MCF 10A (cell line): Measurements from ENCODE around the gene NAA35. TPM values are rescaled to one million over a fixed set of nuclear protein-coding genes. Genes with fewer than 3 reads are reported as not detected.

ENCODE experiments used
- BruUV-seq: library from RNA; stranded (reverse); fragments of 400-500 nt; replicated peaks from 2 replicates; lab custom pipeline; 2021; lab: Mats Ljungman, UMichigan
- CTCF ChIA-PET: fragments of 300-600 bp; sonication (Branson Sonifier 250); formaldehyde crosslinking; extraction: SDS; loops from one replicate; lab custom pipeline; 2021; ENCODE audit warnings: antibody characterized with exemption, inconsistent platforms; lab: Yijun Ruan, JAX
- POLR2A ChIA-PET: fragments of 300-600, 350-650 bp; sonication (Branson Sonifier 250); formaldehyde crosslinking; extraction: SDS; loops from one replicate; lab custom pipeline; 2020; ENCODE audit warnings: antibody characterized with exemption, inconsistent platforms; lab: Yijun Ruan, JAX
- DNase-seq: peaks from one replicate; pipeline ENCODE4 v3.0.0-alpha.2; 2018; ENCODE audit not compliant: unreplicated experiment
- H3K27ac Mint-ChIP-seq: one replicate; pipeline ENCODE4 v1.8.0; 2022; ENCODE audit warnings: mild to moderate bottlenecking, low read depth, mixed read lengths; ENCODE audit not compliant: unreplicated experiment
- H3K27me3 Mint-ChIP-seq: one replicate; pipeline ENCODE4 v1.8.0; 2022; ENCODE audit warnings: mixed read lengths; ENCODE audit not compliant: insufficient read depth, unreplicated experiment
- H3K36me3 Mint-ChIP-seq: one replicate; pipeline ENCODE4 v1.8.0; 2022; ENCODE audit warnings: mild to moderate bottlenecking, moderate library complexity, mixed read lengths; ENCODE audit not compliant: insufficient read depth, unreplicated experiment
- H3K4me1 Mint-ChIP-seq: one replicate; pipeline ENCODE4 v1.8.0; 2022; ENCODE audit warnings: mixed read lengths; ENCODE audit not compliant: insufficient read depth, unreplicated experiment
- H3K4me3 Mint-ChIP-seq: one replicate; pipeline ENCODE4 v1.8.0; 2022; ENCODE audit warnings: mild to moderate bottlenecking, moderate library complexity, mixed read lengths; ENCODE audit not compliant: unreplicated experiment
- H3K9me3 Mint-ChIP-seq: one replicate; pipeline ENCODE4 v1.8.0; 2022; ENCODE audit warnings: mixed read lengths; ENCODE audit not compliant: unreplicated experiment
- intact Hi-C: fragments of 100-400 bp; cut with micrococcal nuclease; formaldehyde crosslinking; loops from 2 replicates; pipeline ENCODE4 v1.14.1; 2022
- total RNA-seq: library from RNA; stranded (reverse); gene quantifications from 2 replicates; pipeline ENCODE4 v1.2.3, GENCODE V29; 2022
- TF ChIP-seq, protein P1 (sequence below): fragments of 200-600 bp; IDR thresholded peaks from one replicate; pipeline ENCODE4 v1.8.0; 2022; ENCODE audit warnings: antibody characterized with exemption, mild to moderate bottlenecking; ENCODE audit not compliant: unreplicated experiment

NAA35 gene
- total RNA-seq, 1 experiment from 2014 or later, result 36.2 TPM

DNA sequence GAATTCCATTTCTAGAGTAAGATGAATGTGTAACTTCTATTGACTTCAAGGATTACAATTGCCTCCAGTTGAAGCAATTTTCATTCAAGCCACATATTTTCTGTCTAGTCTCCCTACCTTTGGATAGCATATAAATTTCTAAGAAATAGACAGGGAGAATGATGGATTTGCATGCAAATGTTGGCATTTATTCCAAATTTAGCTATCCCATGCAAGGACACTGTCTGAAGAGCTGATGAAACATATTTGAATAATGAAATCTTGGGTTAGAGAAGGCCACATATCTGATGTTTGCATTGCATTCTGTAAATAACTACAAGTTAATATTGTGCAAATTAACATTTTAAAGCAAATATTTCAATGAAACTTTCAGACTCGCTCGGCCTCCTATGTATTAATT lies 36.0 kb upstream of the NAA35 start:
- H3K27ac Mint-ChIP-seq, result no peak overlapping the region
- no peaks in the 10 kb centered on the region for H3K27me3 Mint-ChIP-seq
- no peak overlapping the region for H3K4me3 Mint-ChIP-seq
- BruUV-seq, result no TSS peak
- TF ChIP-seq, protein P1, sequence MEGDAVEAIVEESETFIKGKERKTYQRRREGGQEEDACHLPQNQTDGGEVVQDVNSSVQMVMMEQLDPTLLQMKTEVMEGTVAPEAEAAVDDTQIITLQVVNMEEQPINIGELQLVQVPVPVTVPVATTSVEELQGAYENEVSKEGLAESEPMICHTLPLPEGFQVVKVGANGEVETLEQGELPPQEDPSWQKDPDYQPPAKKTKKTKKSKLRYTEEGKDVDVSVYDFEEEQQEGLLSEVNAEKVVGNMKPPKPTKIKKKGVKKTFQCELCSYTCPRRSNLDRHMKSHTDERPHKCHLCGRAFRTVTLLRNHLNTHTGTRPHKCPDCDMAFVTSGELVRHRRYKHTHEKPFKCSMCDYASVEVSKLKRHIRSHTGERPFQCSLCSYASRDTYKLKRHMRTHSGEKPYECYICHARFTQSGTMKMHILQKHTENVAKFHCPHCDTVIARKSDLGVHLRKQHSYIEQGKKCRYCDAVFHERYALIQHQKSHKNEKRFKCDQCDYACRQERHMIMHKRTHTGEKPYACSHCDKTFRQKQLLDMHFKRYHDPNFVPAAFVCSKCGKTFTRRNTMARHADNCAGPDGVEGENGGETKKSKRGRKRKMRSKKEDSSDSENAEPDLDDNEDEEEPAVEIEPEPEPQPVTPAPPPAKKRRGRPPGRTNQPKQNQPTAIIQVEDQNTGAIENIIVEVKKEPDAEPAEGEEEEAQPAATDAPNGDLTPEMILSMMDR, result no peak
- intact Hi-C loops, result no loop called here
- POLR2A ChIA-PET, result no interaction called here
- H3K4me1 Mint-ChIP-seq, result no peaks in the 10 kb centered on the region
- H3K36me3 Mint-ChIP-seq, result no peaks in the 10 kb centered on the region
- no peak for DNase-seq
- H3K9me3 Mint-ChIP-seq, result no peaks in the 10 kb centered on the region
- CTCF ChIA-PET, result no interaction called here

DNA sequence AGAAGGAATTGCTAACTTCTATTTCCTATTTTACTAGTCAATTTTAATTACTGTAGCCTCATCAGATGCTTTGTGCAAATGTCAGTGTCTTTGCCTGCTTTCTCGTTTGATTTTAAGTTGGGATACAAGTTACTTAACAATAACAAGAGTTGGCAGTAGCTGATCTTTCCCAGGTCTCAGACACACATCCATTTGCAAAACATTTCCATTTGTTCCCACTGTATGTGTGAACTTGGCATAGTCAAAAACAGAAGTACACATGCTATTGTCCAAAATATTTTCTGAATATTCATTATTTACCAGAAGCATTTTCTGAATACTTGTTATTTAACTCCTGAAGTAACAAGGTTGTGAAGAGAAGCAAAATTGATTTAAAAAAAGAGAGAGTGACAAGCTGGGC lies 35.0 kb upstream of the NAA35 start:
- no TSS peak for BruUV-seq
- no peaks in the 10 kb centered on the region for H3K9me3 Mint-ChIP-seq
- ChIA-PET CTCF (no interaction called here), POLR2A (no interaction called here)
- H3K4me3 Mint-ChIP-seq, result no peak overlapping the region
- no peak overlapping the region for H3K27ac Mint-ChIP-seq
- intact Hi-C loops, result no loop called here
- H3K36me3 Mint-ChIP-seq, result no peaks in the 10 kb centered on the region
- no peaks in the 10 kb centered on the region for H3K27me3 Mint-ChIP-seq
- TF ChIP-seq, protein P1, result no peak
- DNase-seq, result no peak
- H3K4me1 Mint-ChIP-seq, result no peaks in the 10 kb centered on the region

DNA sequence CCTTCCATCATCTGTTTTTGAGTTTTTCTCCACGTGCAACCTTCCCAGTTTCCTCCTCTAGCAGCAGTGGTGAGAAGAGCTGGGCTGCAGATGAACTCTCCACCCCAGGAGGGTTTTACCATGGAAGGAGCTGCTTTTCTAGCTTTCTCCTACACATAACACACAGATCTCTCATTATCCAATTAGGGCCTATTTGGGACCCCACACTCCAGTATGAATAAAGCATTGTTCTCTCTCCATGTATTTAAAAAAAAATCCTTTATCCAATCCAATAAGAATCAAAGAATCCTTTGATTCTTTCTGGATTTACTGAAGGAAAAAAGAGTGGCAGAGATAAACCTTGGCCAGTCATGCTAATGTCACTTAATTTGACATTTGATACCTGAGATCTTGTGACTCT lies 31.6 kb upstream of the NAA35 start:
- Mint-ChIP-seq H3K27ac (no peak overlapping the region), H3K36me3 (no peaks in the 10 kb centered on the region), H3K9me3 (no peaks in the 10 kb centered on the region), H3K4me1 (no peaks in the 10 kb centered on the region), H3K27me3 (no peaks in the 10 kb centered on the region), H3K4me3 (no peak overlapping the region)
- intact Hi-C loops, result no loop called here
- ChIA-PET CTCF (interaction anchor here (1.1 kb wide), 1 partner anchor 8 kb away, joined by 4 read pairs; no protein-coding TSS in a partner anchor), POLR2A (no interaction called here)
- TF ChIP-seq, protein P1, result no peak
- DNase-seq, result no peak
- BruUV-seq, result no TSS peak

DNA sequence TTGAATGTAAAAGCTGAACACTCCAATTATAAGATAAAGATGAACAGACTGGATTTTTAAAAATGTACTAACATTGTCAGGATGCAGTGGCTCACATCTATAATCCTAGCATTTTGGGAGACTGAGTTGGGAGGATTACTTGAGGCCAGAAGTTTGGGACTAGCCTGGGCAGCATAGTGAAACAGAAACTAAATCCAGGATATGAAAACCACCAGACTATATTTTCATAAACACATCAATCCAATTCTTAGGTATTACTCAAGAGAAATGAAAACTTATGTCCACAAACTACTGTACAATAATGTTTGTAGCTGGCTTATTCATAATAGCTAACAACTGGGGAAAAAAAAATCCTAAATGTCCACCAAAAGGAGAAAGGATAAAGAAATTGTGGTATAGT lies 26.8 kb upstream of the NAA35 start:
- H3K4me3 Mint-ChIP-seq, result no peak overlapping the region
- H3K27me3 Mint-ChIP-seq, result no peaks in the 10 kb centered on the region
- DNase-seq, result no peak
- POLR2A ChIA-PET, result no interaction called here
- H3K27ac Mint-ChIP-seq, result no peak overlapping the region
- TF ChIP-seq, protein P1, result no peak
- CTCF ChIA-PET, result interaction anchor here (0.6 kb wide), 2 partner anchors 9 to 216 kb away, joined by 3 read pairs; no protein-coding TSS in a partner anchor
- no peaks in the 10 kb centered on the region for H3K36me3 Mint-ChIP-seq
- BruUV-seq, result no TSS peak
- H3K4me1 Mint-ChIP-seq, result no peaks in the 10 kb centered on the region
- intact Hi-C loops, result no loop called here
- no peaks in the 10 kb centered on the region for H3K9me3 Mint-ChIP-seq
